Mesenchymal stem cell (in vitro differentiated cells and primary cell): Measurements from ENCODE around the gene LAMTOR5.

Source experiments
- DNase-seq: peaks from one replicate; pipeline ENCODE4 v3.0.0-alpha.2; 2013
- H2AFZ ChIP-seq: one replicate; pipeline ENCODE4 v1.6.1; 2013; ENCODE audit warnings: low read depth, mild to moderate bottlenecking, control low read depth, inconsistent platforms, low read length, moderate library complexity
- H2AK5ac ChIP-seq: 2 replicates; pipeline ENCODE4 v1.6.1; 2013; ENCODE audit warnings: low read length, moderate library complexity, mild to moderate bottlenecking, inconsistent platforms; ENCODE audit not compliant: severe bottlenecking
- H2BK120ac ChIP-seq: one replicate; pipeline ENCODE4 v1.6.1; 2013; ENCODE audit warnings: low read depth, mild to moderate bottlenecking, inconsistent platforms, low read length, moderate library complexity
- H2BK12ac ChIP-seq, 2 experiments: one replicate each; pipeline ENCODE4 v1.6.1; 2013; ENCODE audit warnings: inconsistent platforms in 2 of 2, low read length in 2 of 2, mild to moderate bottlenecking in 2 of 2, moderate library complexity in 2 of 2, control low read depth in 1 of 2
- H2BK15ac ChIP-seq: one replicate; pipeline ENCODE4 v1.6.1; 2013; ENCODE audit warnings: mild to moderate bottlenecking, low read depth, inconsistent platforms; ENCODE audit not compliant: poor library complexity, severe bottlenecking
- H2BK5ac ChIP-seq: 2 replicates; pipeline ENCODE4 v1.6.1; 2013; ENCODE audit warnings: low read depth, mild to moderate bottlenecking, low read length, control low read depth, inconsistent platforms; ENCODE audit not compliant: poor library complexity, severe bottlenecking
- H3K14ac ChIP-seq, 2 experiments: one replicate each; pipeline ENCODE4 v1.6.1; 2013; ENCODE audit warnings: inconsistent platforms in 2 of 2, low read length in 2 of 2, control low read depth in 1 of 2, mild to moderate bottlenecking in 1 of 2, moderate library complexity in 1 of 2
- H3K18ac ChIP-seq, 2 experiments: one replicate each; pipeline ENCODE4 v1.6.1; 2013; ENCODE audit warnings: inconsistent platforms in 2 of 2, low read length in 2 of 2, control low read depth in 1 of 2, low read depth in 1 of 2, mild to moderate bottlenecking in 1 of 2
- H3K23ac ChIP-seq, 2 experiments: one replicate each; pipeline ENCODE4 v1.6.1; 2013; ENCODE audit warnings: inconsistent platforms in 2 of 2, low read length in 2 of 2, mild to moderate bottlenecking in 2 of 2, moderate library complexity in 2 of 2, control low read depth in 1 of 2
- H3K27ac ChIP-seq: 2 replicates; pipeline ENCODE4 v1.5.1; 2013; ENCODE audit warnings: mild to moderate bottlenecking, moderate library complexity, low read length, control low read depth, inconsistent platforms; ENCODE audit not compliant: poor library complexity, severe bottlenecking
- H3K27me3 ChIP-seq, 2 experiments: 2 replicates each; pipeline versions ENCODE4 v1.6.1 to v1.7.0; 2013; ENCODE audit warnings: low read length in 2 of 2, mild to moderate bottlenecking in 2 of 2, moderate library complexity in 2 of 2, control low read depth in 1 of 2, inconsistent platforms in 1 of 2; ENCODE audit not compliant: control insufficient read depth in 1 of 2, insufficient read depth in 1 of 2
- H3K36me3 ChIP-seq, 2 experiments: 2 replicates each; pipeline versions ENCODE4 v1.6.1 to v1.7.0; 2013; ENCODE audit warnings: low read length in 2 of 2, control low read depth in 1 of 2, inconsistent platforms in 1 of 2, low read depth in 1 of 2, mild to moderate bottlenecking in 1 of 2; ENCODE audit not compliant: insufficient read depth in 2 of 2, control insufficient read depth in 1 of 2
- H3K4ac ChIP-seq, 2 experiments: one replicate each; pipeline ENCODE4 v1.6.1; 2013; ENCODE audit warnings: inconsistent platforms in 2 of 2, low read length in 2 of 2, mild to moderate bottlenecking in 2 of 2, moderate library complexity in 2 of 2, control low read depth in 1 of 2, low read depth in 1 of 2
- H3K4me1 ChIP-seq: 2 replicates; pipeline ENCODE4 v1.6.1; 2013; ENCODE audit warnings: low read depth, low read length, control low read depth; ENCODE audit not compliant: control insufficient read depth, insufficient read depth
- H3K4me2 ChIP-seq: 2 replicates; pipeline ENCODE4 v1.6.1; 2013; ENCODE audit warnings: low read length, mild to moderate bottlenecking, inconsistent platforms; ENCODE audit not compliant: poor library complexity, severe bottlenecking
- H3K4me3 ChIP-seq, 2 experiments: 2 replicates each; pipeline versions ENCODE4 v1.5.1 to v1.7.0; 2013; ENCODE audit warnings: low read length in 2 of 2, mild to moderate bottlenecking in 2 of 2, control low read depth in 1 of 2, low read depth in 1 of 2; ENCODE audit not compliant: insufficient read depth in 1 of 2
- H3K79me1 ChIP-seq: replicated peaks from 2 replicates; pipeline ENCODE4 v1.6.1; 2013; ENCODE audit warnings: mild to moderate bottlenecking, control low read depth, low read length, inconsistent platforms; ENCODE audit not compliant: poor library complexity, severe bottlenecking
- H3K9ac ChIP-seq: 2 replicates; pipeline ENCODE4 v1.7.0; 2013; ENCODE audit warnings: mild to moderate bottlenecking, low read length, moderate library complexity
- H3K9me3 ChIP-seq: 2 replicates; pipeline ENCODE4 v1.7.0; 2013; ENCODE audit warnings: mild to moderate bottlenecking, low read length; ENCODE audit not compliant: control insufficient read depth
- H4K8ac ChIP-seq: one replicate; pipeline ENCODE4 v1.6.1; 2013; ENCODE audit warnings: inconsistent platforms, mild to moderate bottlenecking, low read length, moderate library complexity
- H4K91ac ChIP-seq: one replicate; pipeline ENCODE4 v1.6.1; 2013; ENCODE audit warnings: mild to moderate bottlenecking, low read length, inconsistent platforms
- WGBS: methylation state at CpG from one replicate; pipeline ENCODE4 v1.1.7; 2013; ENCODE audit warnings: mixed read lengths; 5-methylcytosine and 5-hydroxymethylcytosine counted together

LAMTOR5 gene

GRCh38 chr1:110444561-110444960 is 37.1 kb upstream of the LAMTOR5 start:
- no peaks in the 10 kb centered on the region for H3K9me3 ChIP-seq
- H3K9ac ChIP-seq, result no peak overlapping the region
- H2AK5ac ChIP-seq, result no peak overlapping the region
- no peak for DNase-seq
- no peak overlapping the region for H3K4me3 ChIP-seq
- no peak overlapping the region for H2AFZ ChIP-seq
- H3K18ac ChIP-seq, result no peak overlapping the region
- H2BK12ac ChIP-seq, result peak overlapping the region in 1 of 2 experiments; percentile 47
- H2BK5ac ChIP-seq, result no peak overlapping the region
- no peak overlapping the region for H3K27ac ChIP-seq
- H3K14ac ChIP-seq, result no peak overlapping the region
- H2BK120ac ChIP-seq, result no peak overlapping the region
- H3K4me2 ChIP-seq, result no peak overlapping the region
- no peak overlapping the region for H3K4ac ChIP-seq
- H4K8ac ChIP-seq, result no peak overlapping the region
- no peaks in the 10 kb centered on the region for H3K36me3 ChIP-seq
- no peak overlapping the region for H2BK15ac ChIP-seq
- no peak overlapping the region for H4K91ac ChIP-seq
- no peaks in the 10 kb centered on the region for H3K4me1 ChIP-seq
- 81% methylated on average over 7 of the region's 8 CpGs for WGBS
- H3K79me1 ChIP-seq, result no peaks in the 10 kb centered on the region
- no peak overlapping the region for H3K23ac ChIP-seq
- peaks cover 36 to 38% of the 10 kb centered on the region in 2 experiments for H3K27me3 ChIP-seq

GRCh38 chr1:110443451-110443850 is 36.0 kb upstream of the LAMTOR5 start:
- Histone ChIP-seq H4K91ac (no peak overlapping the region), H3K4ac (no peak overlapping the region), H3K14ac (no peak overlapping the region), H3K4me1 (no peaks in the 10 kb centered on the region), H3K79me1 (no peaks in the 10 kb centered on the region), H3K18ac (no peak overlapping the region), H2AFZ (no peak overlapping the region), H2AK5ac (no peak overlapping the region), H3K27ac (no peak overlapping the region), H3K4me2 (no peak overlapping the region), H3K9ac (no peak overlapping the region), H3K27me3 (peaks cover 29 to 36% of the 10 kb centered on the region in 2 experiments), H4K8ac (peak overlapping the region; percentile 53), H2BK15ac (no peak overlapping the region), H3K23ac (no peak overlapping the region), H2BK12ac (no peak overlapping the region), H3K9me3 (no peaks in the 10 kb centered on the region), H3K4me3 (no peak overlapping the region), H3K36me3 (no peaks in the 10 kb centered on the region), H2BK5ac (no peak overlapping the region), H2BK120ac (no peak overlapping the region)
- peak; percentile 62 for DNase-seq
- WGBS, result 74% methylated on average over 6 of the region's 8 CpGs

- DNase-seq, result no peak
- no peaks in the 10 kb centered on the region for H3K36me3 ChIP-seq
- peaks cover 15 to 33% of the 10 kb centered on the region in 2 experiments for H3K27me3 ChIP-seq
- H3K14ac ChIP-seq, result no peak overlapping the region
- no peak overlapping the region for H4K91ac ChIP-seq
- peak overlapping the region in 1 of 2 experiments; percentile 42 for H3K4ac ChIP-seq
- H2BK5ac ChIP-seq, result no peak overlapping the region
- no peak overlapping the region for H2BK15ac ChIP-seq
- H4K8ac ChIP-seq, result no peak overlapping the region
- H3K79me1 ChIP-seq, result no peaks in the 10 kb centered on the region
- no peak overlapping the region for H2BK120ac ChIP-seq
- H3K4me1 ChIP-seq, result no peaks in the 10 kb centered on the region
- H3K4me2 ChIP-seq, result no peak overlapping the region
- H3K9ac ChIP-seq, result no peak overlapping the region
- no peak overlapping the region for H3K18ac ChIP-seq
- H3K23ac ChIP-seq, result no peak overlapping the region
- H3K9me3 ChIP-seq, result no peaks in the 10 kb centered on the region
- H2AFZ ChIP-seq, result no peak overlapping the region
- H2AK5ac ChIP-seq, result no peak overlapping the region
- peak overlapping the region in 1 of 2 experiments; percentile 45 for H2BK12ac ChIP-seq
- H3K27ac ChIP-seq, result no peak overlapping the region
- H3K4me3 ChIP-seq, result no peak overlapping the region
Observed at GRCh38 chr1:110441888-110442287, 34.4 kb upstream of the LAMTOR5 start.

DNA sequence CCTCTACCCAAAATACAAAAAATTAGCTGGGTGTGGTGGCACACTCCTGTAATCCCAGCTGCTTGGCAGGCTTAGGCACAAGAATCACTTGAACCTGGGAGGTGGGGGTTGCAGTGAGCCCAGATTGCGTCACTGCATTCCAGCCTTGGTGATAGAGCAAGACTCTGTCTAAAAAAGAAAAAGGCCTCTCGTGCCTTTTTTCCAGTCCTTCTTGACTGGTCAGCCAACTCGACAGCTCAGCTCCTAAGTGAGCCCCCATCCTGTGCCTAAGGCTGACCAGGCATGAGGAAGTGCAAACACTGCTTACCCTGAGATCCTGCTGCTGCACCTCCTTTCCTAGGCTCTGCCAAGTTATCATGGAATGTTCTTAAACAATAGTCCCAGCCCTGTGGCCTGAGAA is 33.4 kb upstream of the LAMTOR5 start:
- H3K23ac ChIP-seq, result no peak overlapping the region
- H3K14ac ChIP-seq, result no peak overlapping the region
- H3K18ac ChIP-seq, result peak overlapping the region in 1 of 2 experiments; percentile 24
- H3K4me2 ChIP-seq, result no peak overlapping the region
- no peak overlapping the region for H2BK15ac ChIP-seq
- H3K79me1 ChIP-seq, result no peaks in the 10 kb centered on the region
- H3K27ac ChIP-seq, result no peak overlapping the region
- no peak overlapping the region for H3K9ac ChIP-seq
- no peak overlapping the region for H2AK5ac ChIP-seq
- H2AFZ ChIP-seq, result no peak overlapping the region
- no peak overlapping the region for H2BK5ac ChIP-seq
- peaks cover 15 to 42% of the 10 kb centered on the region in 2 experiments for H3K27me3 ChIP-seq
- no peaks in the 10 kb centered on the region for H3K36me3 ChIP-seq
- H2BK12ac ChIP-seq, result peak overlapping the region in 1 of 2 experiments; percentile 89
- 43% methylated on average over 3 of the region's 3 CpGs for WGBS
- peak overlapping the region; percentile 85 for H4K8ac ChIP-seq
- H3K4me3 ChIP-seq, result no peak overlapping the region
- DNase-seq, result peak; percentile 41
- H3K4me1 ChIP-seq, result no peaks in the 10 kb centered on the region
- H3K4ac ChIP-seq, result peak overlapping the region in 1 of 2 experiments; percentile 31
- H3K9me3 ChIP-seq, result no peaks in the 10 kb centered on the region
- H2BK120ac ChIP-seq, result no peak overlapping the region
- no peak overlapping the region for H4K91ac ChIP-seq
